Activated T-cell treated with anti-CD3 and anti-CD28 coated beads for 4 hours (primary cell): ENCODE results near the gene RPL27.
"Not testable (repeated sequence)": the region's sequence is repeated elsewhere in the genome, so short reads cannot be mapped to it uniquely, and the experiment has no call there.

Experiments
- DNase-seq: peaks from one replicate; pipeline ENCODE4 v3.0.0-alpha.2; 2020

Gene RPL27

DNA sequence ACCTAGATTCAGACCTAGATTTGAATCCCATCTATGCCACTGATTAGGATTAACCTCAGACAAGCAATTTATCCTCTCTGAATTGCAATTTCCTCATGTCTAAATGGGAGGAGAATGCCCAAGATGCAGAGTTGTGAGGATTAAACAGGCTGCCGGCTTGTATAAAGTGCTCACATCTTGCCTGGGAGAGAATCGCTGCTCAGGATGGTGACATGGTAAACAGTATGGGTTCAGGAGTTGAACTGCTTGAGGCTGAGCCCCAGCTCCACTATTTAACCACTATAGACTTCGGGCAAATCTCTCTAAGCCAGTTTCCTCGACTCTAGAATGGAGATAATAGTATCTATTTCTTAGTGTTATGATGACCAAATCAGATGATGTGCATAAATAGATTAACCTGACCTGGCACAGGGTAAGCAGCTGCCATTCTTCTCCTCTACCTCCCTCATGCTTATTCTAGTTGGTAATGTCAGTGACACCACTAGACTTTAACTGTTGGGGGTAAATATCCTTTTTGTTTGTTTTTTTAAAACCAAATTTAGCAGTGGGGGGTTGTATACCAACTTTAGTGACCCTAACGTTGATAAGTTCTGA lies 732 bp upstream of the RPL27 start:
- DNase-seq = no peak

DNA sequence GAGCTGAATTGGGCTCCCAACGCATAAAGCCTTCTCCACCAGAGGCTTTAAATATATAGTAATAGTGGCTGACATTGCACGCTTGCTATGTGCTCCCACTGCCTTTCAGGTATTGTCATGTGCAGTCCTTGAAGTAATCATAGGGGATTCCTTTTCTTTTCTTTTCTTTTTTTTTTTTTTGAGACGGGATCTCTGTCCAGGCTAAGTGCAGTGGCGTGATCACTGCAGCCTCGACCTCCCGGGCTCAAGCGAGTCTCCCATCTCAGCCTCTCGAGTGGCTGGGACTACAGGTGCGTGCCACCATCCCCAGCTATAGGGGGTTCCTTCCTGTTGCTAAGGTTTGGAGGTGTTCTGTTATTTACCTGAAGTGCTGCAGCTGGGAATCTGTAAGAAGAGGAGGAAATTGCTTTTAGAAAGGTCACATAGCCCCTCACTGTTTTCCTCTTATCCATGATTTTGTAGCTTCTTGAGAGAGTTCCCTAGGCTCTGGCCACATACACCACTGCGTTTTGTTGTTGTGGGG lies 845 bp downstream of the RPL27 start:
- no peak for DNase-seq

DNA sequence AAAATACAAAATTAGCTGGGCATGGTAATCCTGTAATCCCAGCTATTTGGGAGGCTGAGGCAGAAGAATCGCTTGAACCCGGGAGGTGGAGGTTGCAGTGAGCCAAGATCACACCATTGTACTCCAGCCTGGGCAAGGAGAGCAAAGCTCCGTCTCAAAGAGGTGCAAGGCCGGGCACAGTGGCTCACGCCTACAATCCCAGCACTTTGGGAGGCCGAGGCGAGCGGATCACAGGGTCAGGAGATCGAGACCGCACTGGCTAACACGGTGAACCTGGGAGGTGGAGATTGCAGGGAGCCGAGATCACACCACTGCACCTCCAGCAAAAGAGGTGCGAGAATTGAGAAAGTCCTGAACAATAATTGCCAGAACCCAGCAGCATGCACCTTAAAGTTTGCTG lies 2.7 kb downstream of the RPL27 start:
- not testable (repeated sequence) for DNase-seq

DNA sequence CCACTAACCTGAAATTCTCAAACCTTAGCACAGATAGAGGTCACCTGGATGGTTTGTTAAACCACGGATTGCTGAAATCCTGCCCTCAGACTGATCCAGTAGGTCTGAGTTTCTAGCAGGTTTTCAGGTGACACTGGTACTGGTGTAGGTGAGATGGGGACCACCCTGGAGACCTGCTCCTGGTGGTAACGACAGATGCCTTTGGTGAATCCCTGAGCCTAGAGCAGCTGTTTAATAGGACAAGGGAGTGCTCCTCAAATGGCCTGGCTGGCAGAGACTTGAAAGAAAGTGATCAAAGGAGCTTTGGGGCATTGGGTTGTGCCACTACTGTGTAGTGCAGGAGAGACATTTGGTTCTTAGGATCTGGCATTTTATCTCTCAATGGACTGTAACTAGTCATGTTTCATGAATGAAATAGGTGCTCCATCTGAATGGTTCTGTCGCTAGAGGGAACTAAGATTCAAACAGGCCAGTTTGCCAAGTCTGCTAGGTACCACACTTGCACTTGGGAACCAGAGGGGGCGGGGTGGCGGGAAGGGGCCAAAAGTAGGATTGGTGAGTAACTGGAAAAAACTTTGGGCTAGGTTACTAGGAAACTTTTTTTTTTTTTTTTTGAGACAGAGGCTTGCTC lies 5.4 kb downstream of the RPL27 start:
- DNase-seq = no peak

DNA sequence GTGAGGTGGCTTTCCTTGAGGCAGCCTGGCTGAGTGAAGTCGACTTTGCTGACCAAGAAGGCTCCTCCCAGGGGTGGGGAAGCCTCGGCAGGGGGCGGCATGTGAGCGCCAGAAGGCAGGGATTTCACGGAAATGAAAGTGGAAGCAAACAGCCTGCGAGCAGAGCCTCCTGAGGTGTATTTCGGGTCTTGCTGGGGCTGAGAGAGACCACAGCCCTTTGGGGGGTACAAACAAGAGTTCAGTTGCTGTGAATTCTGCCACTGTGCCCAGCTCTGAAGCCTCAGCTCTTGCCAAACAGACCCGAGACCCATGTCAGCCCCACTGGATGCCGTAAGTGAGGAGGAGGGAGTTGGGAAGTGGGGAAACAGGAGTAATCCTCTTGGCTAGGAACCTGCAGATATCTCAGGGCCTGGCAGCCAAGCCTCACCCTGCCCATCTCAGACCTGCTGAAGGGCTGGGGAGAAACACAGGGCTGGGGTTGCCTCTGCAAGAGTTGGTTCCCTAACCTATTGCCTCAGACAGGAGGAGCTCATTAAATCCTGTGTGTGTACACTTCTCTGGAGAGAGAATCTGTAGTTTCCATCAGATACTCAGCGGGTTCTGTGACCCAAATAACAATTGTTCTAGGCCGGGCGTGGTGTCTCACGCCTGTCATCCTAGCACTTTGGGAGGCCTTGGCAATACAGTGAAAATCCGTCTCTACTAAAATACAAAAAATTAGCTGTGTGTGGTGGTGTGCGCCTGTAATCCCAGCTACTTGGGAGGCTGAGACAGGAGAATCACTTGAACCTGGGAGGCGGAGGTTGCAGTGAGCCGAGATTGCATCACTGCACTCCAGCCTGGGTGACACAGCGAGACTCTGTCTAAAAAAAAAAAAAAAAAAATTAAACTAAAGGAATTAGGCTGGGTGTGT lies 8.7 kb downstream of the RPL27 start, which contains the start of gene IFI35:
Gene IFI35, plus strand, starts transcription at position 146 of the 913 bp plus-strand sequence. Its CDS starts 164 bp downstream, at position 310.
- DNase-seq = peak; percentile 78

DNA sequence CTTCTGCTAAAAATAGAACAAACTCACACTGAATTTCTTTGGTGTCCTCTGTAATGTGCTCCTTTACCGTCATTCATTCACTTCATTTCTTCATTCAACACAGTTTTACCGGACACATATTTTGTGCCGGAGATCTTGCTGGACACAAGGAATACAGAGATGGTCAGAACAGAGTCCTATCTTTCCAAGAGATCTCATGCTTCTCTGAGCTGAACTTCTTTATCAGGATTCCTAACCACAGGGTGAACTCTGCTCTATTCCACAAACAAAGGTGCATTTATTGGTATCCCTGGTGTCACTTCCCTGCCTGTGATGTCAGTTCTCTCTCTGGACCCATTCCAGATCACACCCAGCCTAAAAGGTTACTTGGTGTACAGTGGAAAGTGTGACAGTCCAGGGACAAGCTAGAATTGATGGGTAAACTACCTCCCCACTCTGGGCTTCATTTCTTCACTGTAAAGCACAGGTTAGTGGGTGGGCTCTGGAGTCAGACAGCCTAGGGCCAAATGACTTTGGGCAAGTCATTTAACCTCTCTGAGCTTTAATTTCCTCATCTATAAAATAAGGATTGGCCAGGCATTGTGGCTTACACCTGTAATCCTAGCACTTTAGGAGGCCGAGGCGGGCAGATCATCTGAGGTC lies 12.6 kb downstream of the RPL27 start:
- no peak for DNase-seq

DNA sequence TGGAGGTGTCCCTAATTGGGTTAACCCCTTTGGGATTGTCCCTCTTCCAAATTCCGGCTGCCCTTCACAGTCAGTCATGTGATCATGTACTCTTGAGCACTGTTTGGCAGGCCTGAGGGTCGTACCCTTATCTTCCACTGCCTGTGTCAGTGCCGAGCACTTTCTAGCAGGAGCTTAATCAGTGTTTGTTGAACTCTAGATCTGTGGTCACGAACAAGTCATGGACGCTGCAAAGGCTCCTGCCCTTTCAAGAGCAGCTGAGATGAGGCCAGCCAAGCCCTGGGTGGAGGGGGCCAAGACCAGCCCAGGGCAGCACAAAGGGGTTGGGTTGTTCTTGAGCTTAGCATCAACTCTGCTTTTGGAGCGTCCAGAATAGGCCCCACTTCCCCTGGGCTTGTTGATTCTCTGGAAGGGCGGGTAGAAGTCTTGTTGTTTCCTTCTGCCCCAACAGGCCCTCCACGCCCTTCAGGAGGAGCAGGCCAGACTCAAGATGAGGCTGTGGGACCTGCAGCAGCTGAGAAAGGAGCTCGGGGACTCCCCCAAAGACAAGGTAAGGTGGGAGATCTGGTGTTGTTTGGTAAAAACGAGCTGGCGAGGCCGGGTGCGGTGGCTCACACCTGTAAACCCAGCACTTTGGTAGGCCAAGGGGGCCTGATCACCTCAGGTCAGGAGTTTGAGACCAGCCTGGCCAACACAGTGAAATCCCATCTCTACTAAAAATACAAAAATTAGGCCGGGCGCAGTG lies 13.7 kb downstream of the RPL27 start:
- no peak for DNase-seq

DNA sequence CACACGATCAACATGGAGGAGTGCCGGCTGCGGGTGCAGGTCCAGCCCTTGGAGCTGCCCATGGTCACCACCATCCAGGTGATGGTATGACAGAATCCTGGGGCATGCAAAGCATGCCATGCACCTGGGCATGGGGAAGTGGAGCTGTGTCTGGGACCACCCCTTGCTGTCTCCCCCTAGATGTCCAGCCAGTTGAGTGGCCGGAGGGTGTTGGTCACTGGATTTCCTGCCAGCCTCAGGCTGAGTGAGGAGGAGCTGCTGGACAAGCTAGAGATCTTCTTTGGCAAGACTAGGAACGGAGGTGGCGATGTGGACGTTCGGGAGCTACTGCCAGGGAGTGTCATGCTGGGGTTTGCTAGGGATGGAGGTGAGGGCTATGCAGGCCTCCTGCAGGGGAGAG lies 15.1 kb downstream of the RPL27 start:
- DNase-seq = no peak

DNA sequence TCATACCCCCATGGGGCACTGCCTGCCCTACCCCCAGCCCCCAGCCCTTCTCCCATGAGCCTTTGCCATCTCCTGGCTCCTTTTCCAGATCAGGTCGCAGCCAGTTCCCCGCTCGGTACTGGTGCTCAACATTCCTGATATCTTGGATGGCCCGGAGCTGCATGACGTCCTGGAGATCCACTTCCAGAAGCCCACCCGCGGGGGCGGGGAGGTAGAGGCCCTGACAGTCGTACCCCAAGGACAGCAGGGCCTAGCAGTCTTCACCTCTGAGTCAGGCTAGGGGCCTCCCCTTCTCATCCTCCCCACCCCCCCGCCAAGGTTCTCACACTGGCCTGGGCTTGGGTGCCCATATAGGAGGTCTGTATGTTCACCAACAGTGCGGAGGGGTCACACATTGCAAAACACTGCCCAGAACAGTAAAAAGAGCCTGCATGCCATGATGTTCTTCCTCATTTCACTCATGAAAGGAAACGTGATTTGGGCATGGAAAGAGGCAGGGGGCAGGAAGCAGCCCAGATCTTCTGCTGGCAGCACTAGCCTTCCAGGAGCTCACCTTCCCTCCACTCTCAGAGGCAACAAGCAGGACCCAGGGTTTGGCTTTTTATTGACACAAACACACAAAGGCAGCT lies 15.9 kb downstream of the RPL27 start:
- no peak for DNase-seq

DNA sequence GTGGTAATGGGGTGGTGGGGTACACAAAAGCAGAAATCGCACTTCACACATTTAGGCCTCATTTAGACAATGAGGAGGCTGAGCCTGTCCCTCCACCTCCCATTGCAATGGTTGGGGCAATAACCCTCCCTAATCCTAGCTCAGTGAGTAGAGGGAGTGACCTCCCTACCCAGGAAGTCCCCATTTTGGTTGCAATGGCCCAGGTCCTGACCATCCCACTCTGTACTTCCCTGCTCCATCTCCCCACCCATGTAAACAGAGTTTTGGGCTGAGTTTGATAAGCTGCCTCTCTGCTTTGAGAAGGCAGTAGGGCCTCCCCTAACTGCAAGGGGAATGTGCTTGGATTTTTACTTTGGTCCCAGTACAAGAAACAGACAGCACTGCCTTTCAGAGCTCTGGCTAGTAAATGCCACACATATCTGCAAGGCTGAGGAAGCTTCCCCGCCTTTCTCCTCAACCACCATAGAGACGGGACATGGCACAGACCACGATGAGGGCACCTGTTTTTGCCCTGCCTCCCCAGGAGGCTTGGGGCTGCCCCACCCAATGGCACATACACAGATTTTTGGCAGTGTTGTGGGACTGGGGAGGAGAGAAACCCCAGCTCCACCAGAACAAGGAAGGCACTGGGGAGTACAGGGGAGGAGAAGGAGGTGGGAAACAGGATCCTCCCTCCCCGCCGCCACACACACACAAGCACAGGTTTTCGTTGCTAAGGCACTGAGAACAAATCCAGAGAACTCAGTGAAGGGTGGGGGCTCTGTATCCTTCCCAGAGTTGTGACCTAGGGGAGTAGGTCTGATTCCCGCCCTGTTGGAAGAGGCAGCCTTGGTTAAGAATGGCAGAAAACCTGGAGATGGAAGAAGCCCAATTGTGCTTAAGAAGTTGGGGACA lies 16.7 kb downstream of the RPL27 start:
- DNase-seq = no peak

DNA sequence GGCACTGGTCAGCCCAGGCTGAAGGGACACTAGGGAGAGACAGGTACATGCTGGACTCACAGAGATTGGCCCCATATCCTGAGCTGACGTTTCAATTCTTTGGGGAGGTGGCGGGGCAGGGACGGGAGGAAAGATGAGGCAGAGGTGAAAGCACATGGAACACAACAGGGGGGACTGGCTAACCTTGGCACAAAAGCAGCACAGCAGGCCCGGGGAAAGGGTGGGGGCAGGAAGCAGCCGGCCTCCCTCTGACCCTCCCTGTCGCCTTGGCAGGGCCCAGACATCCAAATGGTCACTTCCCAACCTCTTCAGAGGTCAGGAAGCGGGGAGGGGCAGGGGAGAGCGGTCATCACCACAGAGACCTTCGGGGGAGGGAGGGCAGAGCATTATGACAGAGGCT lies 17.4 kb downstream of the RPL27 start:
- DNase-seq = no peak

DNA sequence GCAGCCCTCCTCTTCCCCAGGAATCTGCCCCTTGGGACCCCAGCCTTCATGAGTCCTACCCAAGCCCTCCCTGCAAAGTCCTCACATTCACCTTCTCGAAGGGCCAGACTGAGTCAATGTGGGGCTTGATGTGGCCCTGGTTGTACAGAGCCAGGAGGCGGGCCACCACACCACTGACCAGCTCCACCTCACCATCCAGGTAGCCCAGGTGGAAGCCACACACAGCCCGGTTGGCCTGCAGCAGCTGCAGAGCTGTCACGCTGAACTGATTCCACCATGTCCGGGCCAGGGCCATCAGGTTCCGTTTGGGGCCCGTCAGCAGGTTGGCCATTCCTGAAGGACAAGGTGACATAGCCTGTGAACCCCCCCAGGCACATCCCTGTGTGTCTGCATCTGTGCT lies 18.0 kb downstream of the RPL27 start:
- DNase-seq = no peak

DNA sequence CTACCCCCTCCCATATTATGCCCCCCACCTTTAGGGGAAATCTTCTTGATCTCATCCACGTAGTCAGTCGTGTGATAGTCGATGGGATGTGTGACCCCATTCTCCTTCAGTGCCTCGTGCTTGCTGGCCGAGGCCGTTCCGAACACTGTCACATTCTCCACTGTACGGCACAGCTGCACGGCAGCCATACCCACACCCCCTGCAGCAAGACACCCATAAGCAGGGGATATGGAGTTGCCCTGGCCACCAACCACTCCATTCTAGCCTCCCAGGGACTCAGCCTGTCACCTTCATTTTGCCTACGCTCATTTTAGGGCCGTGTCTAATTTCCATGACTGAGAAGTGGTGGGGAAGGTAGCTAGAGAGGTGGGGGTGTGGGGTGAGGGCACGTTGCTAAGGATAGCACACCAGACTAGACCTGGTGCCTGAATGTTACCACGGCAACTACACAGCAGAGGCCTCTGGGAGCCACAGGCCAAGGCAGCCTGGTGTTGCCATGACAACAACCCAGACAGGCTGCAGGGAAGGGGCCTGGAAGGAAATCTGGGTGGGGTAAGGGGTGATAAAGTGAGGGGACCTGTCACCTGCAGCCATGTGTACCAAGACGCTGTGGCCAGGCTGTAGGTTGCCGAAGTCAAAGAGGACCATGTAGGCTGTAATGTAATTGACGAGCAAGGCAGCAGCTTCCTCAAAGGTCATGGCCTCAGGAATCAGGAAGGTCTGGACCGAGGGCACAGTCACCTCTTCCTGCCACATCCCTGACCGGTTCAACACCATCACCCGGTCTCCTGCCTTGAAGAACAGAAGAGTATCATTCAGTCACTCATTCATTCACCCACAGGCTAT lies 20.0 kb downstream of the RPL27 start:
- DNase-seq = no peak

DNA sequence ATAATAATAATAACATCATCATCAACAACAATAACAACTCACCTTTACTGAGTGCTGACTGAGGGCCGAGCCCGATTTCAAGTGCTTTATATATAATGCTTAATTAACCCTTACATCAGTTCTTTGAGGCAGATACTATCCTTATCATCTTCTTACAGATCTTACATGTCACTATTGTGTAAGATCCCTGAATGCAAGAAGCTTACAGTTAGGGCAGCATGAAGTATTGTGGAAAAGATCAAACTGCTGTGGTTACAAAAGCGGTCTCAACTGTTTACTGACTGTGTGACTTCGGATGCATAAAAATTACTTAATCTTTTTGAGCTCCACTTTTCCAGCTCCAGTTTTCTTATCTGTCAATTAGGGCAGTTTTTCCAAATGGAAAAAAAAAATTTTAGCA lies 20.7 kb downstream of the RPL27 start:
- no peak for DNase-seq

DNA sequence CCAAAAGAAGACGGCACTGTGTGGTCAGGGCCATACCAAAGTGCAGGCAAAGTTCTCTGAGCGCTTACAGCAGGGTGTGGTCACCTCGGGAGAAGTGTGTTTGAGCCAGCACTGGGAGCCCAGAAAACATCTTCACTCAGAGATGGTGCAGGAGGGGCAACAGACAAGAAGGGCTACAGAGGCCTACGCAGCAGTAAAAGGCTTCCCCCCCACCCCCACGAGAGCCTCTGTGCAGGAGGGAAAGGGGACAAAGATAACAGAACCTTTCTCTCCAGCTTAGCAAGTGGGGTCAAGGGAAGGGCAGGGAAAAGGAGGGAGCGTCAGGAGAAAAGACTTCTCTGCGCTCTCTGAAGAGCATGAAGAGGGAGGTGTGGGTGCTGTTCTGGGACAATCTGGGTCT lies 21.2 kb downstream of the RPL27 start:
- no peak for DNase-seq

DNA sequence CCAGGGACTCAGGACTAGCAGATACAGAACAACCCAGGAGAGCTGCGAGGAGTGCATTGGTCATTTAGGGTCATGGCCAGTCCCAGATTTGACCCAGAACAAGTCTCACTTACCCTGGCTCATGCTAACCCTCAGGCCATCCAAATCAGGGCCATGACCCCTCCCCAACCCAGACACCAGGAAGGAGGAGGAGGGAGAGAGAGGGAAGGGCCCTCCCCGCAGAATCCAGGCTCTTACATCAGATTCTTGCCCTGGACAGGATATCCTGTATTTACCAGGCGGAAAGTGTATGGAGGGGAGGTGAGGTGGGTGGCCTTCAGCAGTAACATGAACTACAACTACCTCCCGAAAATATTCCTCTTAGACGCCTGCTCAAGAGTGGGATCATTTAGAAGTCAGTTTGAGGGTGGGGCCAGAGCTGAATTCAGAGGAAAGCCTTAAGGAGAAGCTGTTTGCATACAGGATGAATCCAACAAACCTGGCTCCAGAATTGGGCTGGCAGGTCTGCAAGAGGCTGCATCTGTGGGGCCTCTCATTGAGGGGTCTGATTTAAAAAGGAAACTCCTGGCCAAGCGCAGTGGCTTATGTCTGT lies 21.9 kb downstream of the RPL27 start:
- DNase-seq = no peak

DNA sequence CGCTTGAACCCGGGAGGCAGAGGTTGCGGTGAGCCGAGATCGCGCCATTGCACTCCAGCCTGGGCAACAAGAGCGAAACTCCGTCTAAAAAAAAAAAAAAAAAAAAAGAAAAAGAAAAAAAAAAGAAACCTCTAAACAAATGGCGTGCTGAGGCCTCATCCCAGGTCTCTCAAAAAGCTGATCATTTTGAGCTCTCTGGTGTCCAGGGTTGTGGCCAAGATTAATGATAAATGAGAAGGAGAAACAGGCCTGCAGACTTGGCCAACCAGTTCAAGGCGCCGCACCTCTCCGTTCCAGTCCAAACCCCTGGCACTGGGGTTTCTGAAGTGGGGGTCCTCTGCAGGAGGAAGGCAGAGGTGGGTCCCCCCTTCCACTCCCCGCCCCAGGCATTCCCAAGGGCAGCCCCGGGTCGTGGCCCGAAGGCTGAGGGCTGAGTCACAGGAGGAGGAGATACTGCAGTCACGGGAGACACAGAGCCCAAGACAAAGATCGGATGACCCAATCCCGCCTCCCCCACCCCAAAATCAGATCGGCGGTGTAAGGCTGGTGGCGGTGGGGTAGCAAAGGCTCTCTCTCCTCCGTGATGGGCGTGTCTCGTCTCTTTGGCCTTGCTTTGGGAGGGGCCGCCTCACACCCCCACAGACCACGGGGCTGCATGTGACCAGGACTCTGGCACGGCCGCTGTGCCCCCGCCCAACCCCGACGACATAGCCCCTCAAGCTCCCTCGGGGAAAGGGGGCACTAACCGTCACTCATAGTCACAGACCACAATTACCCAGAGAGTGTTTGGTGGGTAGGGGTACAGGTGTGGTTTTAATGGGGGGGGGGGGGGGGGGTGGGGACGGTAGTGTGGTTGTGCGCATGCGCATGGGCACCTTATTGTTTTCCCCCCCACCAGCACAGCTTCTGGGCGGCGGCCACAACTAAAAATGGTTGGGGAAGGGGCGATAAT lies 22.8 kb downstream of the RPL27 start:
- DNase-seq = peak; percentile 19
